Measurements from ENCODE around the gene LTC4S. TPM values are rescaled to one million over a fixed set of nuclear protein-coding genes. Genes with fewer than 3 reads are reported as not detected.

The LTC4S gene
- total and polyA plus RNA-seq, 9 of the 15 experiments (the other 6 are each of a cell fraction or from before 2014, with no cell fraction given): 0.17 to 0.77 (median 0.75) TPM; not detected in 6

- Histone ChIP-seq H3K27me3 (ENCODE audit: control insufficient read depth in 2 of 2, insufficient read depth in 2 of 2, low read length in 2 of 2) (no peaks in the 10 kb centered on the region), H3K4me1 (replicated peaks in 1 of 2; ENCODE audit: control insufficient read depth in 2 of 2, insufficient read depth in 2 of 2, low read length in 2 of 2) (peaks cover 0 to 1% of the 10 kb centered on the region in 2 experiments; a peak in 1 of 5 replicates), H4K20me1 (replicated peaks; ENCODE audit: control insufficient read depth, insufficient read depth, low read length) (no peaks in the 10 kb centered on the region), H3K9me1 (ENCODE audit: control insufficient read depth, insufficient read depth, low read length) (peaks cover 7% of the 10 kb centered on the region), H3K4me3 (no peak overlapping the region), H3K9me3 (replicated peaks; ENCODE audit: control insufficient read depth, insufficient read depth, low read depth, low read length) (no peaks in the 10 kb centered on the region), H3K9ac (ENCODE audit: insufficient read depth in 1 of 2, low read depth in 2 of 2, low read length in 2 of 2) (no peak overlapping the region), H2AFZ (ENCODE audit: low read depth, low read length) (no peak overlapping the region), H3K27ac (ENCODE audit: extremely low read depth, low read depth, low read length) (no peak overlapping the region), H3K36me3 (ENCODE audit: control insufficient read depth, insufficient read depth, low read length) (peaks cover 40% of the 10 kb centered on the region), H3K79me2 (ENCODE audit: control insufficient read depth, insufficient read depth, low read length) (no peaks in the 10 kb centered on the region), H3K4me2 (ENCODE audit: insufficient read depth, low read length) (no peak overlapping the region)
- POLR2A ChIA-PET: interaction anchor here (0.9 to 1.6 kb wide), 2 partner anchors 12 to 14 kb away, joined by 5 read pairs; partner anchors contain the start of gene LTC4S
- intact Hi-C loops (cut with micrococcal nuclease): no loop called here
- ATAC-seq (no peak), DNase-seq (ENCODE audit: extremely low read depth in 1 of 4, low spot score in 3 of 4) (no peak), FAIRE-seq (no peak)
- 79% methylated on average over 4 of the region's 4 CpGs for WGBS (ENCODE audit: insufficient coverage, low coverage, missing lambda C conversion rate)
- in situ Hi-C loops (cut with MboI): no loop called here
- BruUV-seq (replicated peaks): no TSS peak
- CTCF ChIA-PET (ENCODE audit: low intra/inter-chr PET ratio): no interaction called here
- TF ChIP-seq CUX1 (CRISPR knock-in tag; IDR thresholded peaks at IDR 0.05) (no peak), CREB1 (IDR thresholded peaks at IDR 0.05) (no peak), CREB1 (CRISPR knock-in tag; IDR thresholded peaks at IDR 0.05) (no peak), NR2F6 (CRISPR knock-in tag; IDR thresholded peaks at IDR 0.05) (no peak), BCOR (IDR thresholded peaks at IDR 0.05) (no peak), EP300 (IDR thresholded peaks at IDR 0.05; ENCODE audit: low read length) (no peak), HOXB6 (CRISPR knock-in tag; IDR thresholded peaks at IDR 0.05; ENCODE audit: borderline replicate concordance) (no peak), ZMIZ1 (IDR thresholded peaks at IDR 0.05; ENCODE audit: low read depth in 2 of 2, low read length in 2 of 2) (no peak), NFE2L1 (tag; IDR thresholded peaks at IDR 0.05; ENCODE audit: borderline replicate concordance, low read depth) (no peak), ZNF23 (CRISPR knock-in tag; IDR thresholded peaks at IDR 0.05) (no peak), NELFE (IDR thresholded peaks at IDR 0.05; ENCODE audit: insufficient read depth, insufficient read length) (no peak), CTCF (IDR thresholded peaks at IDR 0.05 in 2 of 3, conservative IDR thresholded peaks at IDR 0.05 in 1 of 3; ENCODE audit: insufficient read depth in 2 of 3, low read depth in 1 of 3, low read length in 3 of 3) (no peak), FOXA1 (IDR thresholded peaks at IDR 0.05; ENCODE audit: borderline replicate concordance) (no peak)
These were observed 14.0 kb upstream of the LTC4S start for GRCh38 chr5:179779826-179780225.

Data from K562 (cell line).